ELF-1 (cell line): ENCODE data around the gene ZNF750.

Experiments used
- DNase-seq: peaks from one replicate; pipeline ENCODE4 v3.0.0-alpha.2; 2016; ENCODE audit warnings: low read depth, low spot score

Gene ZNF750

DNA sequence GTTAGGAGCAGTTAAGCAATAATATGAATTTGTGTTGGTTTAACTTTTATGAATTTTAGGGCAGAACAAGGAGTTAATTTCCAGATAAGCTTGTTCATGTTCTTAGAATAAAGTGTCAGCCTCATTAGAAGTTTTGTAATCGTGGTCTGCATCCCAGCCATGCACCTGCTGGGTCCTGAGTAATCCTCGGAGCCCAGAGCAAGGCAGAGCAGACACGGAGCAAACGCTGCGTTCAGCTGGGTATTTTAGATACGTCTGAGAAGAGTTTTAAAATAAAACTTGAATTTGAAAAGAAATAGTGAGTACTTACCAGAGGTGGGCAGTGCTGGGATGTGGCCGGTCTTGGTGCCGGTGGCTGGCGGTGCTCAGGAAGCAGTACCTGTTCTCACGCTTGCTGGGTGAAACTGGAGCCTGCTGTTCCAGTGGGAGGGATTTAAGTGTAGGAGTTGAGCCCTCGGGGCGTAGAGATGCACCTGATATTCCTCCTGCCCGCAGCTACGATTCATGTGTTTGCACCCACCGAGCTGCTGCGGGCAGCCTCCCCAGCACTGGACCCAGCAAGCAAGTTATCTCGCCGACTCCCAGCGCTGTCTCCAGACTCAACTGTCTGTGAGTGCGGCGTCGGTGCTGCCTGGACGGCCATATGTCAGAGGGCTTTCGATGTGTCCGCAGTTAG is at the start of gene ZNF750:
TSS of gene ZNF750 (minus strand) at position 406 of the 676 bp plus-strand sequence. CDS start 7,568 bp downstream, outside the sequence.
- DNase-seq = peak; percentile 83

DNA sequence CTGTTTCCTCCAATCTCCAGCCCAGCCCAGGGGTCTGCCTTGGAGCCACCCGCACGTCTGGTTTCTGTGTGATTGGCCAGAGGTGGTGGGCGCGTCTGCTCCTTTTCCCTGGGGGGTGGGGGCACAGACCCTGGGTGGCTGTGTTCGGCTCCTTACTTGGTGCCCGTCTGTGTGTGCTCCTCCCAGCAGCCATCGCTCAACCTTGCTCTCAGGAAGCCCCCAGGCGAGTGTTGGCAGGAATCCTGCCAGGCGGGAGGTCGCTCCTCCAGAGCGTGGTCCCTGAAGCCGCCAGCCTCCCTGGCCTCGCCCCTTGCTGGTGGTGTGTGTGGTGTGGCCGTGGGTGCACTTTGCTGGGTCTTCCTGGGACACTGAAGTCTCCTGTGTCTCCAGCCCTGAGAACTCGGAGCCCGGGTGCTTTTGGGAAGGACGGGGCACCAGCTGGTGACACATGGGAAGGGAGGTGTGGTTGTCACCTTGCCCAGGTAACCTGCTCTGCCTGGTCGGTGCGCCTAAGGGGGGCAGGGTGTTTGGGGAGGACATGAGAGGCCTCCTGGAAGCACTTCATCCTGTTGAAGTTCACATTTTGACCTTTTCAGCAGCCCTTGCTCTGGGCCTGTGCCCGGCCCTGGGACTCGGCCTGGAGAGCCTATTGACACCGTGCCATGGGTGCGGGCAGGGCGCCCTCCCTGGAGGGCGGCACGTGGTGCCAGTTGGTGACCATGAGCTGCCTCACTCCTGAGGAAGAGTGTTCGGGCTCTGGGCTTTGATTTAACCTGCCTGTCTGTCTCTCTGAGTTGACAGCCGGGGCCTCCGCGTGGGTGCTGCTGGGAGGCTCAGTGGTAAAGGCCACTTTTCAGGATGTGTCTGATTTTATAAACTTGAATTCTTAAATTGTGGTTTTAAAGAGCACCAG is 49.0 kb upstream of the ZNF750 start:
- DNase-seq = peak; percentile 82

DNA sequence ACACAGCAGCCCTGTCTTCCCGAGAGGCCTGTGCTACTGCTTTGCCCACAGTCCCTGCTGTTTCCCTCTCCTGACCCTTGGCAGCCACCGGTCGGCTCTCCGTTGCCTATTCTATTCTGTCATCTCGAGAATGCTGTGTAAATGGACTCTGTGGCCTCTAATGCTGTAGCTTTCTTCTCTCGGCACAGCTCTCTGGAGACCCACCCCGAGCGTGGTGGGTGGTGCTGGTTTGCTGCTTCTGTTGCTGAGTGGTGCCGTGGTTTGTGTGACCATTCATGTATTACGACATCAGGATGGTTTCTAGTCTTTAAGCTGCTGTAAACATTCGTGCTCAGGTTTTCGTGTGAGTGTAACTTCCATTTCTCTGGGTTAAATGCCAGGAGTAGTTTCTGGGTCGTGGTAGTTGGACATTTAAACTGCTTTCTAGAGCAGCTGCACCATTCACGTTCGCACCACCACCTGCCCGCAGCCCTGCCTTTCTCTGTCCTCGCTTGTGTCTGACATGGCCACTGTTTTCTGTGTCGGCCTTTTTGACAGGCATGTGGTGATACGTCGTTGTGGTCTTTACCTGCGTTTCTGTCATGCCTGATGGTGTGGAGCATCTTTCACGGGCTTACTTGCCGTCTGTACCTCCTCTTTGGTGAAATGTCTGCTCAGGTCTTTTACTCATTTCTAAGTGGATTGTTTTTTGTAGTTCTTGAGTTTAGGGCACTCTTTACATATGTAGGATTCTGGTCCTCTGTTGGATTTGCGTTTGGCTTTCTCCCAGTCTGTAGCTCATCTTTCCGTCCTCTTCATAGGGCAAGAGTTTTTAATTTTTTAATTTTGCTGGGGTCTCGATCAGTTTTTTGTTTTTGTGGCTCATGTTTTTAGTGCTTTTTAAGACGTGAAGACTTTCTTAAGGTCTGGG is 47.7 kb upstream of the ZNF750 start:
- no peak for DNase-seq

DNA sequence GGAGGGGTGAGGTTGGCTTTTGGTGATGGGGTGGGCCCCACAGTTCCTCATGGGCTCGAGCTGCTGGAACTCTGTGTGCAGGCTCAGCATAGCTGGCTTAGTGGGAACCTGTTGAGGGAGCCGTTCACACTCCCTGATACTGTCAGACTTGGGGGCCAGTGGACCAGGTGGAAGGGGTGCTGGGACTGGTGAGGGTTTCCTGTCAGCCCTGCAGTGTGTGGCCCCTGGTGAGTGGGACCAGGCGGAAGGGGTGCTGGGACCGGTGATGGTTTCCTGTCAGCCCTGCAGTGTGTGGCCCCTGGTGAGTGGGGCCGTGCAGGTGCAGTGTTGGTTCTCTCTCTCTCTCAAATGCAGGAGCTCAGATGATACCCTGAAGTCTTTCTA is 45.1 kb upstream of the ZNF750 start:
- DNase-seq = no peak

DNA sequence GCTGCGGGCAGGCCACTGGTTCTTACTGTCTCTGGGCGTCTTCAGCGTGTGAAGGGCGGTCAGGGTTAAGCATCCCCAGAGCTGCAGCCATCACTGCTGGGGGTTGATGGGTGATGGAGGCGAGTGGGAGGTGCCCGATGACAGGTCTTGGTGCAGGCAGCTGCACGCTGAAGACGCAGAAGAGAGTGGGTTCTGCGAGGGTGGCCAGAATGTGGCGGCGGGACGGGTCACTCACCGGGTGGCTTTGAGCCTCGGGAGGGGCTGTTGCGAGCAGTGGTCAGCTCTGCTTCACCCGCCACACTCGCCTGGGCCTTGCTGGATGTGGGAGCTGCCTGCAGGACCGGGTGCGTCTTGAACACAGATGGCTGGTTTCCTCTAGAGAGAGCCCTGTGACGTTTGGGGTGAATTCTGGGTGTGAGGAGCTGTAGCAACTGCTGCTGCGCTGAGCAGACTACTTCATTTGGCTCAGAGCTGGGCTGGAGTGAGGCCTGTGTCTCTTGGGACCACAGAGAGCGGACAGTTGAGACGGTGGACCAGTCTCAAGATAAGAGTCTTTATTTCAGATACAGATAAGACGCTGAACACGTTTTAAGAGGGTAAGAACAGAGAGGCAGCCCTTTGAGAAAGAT is 44.6 kb upstream of the ZNF750 start:
- no peak for DNase-seq

DNA sequence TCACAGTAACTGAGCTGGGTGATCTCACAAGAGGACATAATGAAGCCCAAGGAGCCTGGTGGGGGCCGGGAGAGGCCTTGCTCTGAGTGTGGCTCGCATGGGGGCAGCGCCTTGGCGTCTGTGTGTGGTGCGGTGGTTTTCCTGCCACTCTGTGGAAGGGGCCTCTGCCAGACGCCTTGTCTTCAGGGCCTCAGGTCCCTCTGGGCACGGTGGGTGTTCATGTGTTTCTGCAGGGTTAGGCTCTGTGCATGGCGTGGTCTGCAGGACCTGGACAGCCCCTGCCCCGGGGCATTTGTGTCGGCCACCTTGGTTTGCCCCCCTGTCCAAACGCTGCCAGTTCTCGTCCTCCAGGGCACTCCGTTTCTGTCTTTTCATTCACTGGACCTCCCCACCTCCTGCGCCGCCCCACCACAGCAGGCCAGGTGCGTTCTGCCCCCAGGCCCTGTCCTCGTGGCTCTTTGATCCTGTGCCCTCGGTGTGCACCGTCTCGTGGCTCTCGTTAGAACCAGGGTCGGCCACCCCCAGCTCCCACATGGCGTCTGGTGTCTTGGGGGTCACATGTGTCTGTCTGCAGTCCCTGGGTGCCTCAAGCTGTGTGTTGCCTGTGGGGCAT is 43.7 kb upstream of the ZNF750 start:
- DNase-seq = no peak

DNA sequence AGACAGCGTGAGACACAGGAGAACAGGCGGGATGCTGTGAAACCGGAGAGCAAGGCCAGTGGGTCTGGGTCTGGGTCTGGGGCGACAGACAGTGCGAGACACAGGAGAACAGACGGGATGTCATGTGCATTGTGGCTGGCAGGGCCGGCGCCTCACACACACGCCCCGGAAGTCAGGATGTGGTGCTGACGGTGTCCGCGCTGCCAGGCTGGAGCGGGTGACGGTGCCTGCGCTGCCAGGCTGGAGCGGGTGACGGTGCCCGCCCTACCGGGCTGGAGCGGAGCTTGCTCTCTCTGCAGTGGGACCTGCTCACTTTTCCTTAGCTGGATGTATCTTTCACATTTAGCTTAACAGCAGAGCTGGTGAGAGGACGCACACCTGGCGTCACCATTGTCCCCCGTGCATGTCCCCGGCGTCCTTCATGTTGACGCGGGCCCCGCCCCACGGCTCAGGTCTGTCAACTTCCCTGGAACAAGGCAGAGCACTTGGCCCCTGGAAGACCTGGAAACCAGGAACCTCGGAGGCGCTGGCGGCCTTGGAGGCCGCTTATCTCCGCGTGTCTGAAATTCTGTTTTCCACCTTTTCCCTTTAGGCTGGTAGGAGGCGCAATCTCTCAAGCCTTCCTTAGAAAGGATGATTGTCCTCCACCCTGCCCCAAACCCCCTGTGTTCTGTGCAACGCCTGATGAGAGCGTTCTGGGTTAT is 43.0 kb upstream of the ZNF750 start:
- peak; percentile 56 for DNase-seq

DNA sequence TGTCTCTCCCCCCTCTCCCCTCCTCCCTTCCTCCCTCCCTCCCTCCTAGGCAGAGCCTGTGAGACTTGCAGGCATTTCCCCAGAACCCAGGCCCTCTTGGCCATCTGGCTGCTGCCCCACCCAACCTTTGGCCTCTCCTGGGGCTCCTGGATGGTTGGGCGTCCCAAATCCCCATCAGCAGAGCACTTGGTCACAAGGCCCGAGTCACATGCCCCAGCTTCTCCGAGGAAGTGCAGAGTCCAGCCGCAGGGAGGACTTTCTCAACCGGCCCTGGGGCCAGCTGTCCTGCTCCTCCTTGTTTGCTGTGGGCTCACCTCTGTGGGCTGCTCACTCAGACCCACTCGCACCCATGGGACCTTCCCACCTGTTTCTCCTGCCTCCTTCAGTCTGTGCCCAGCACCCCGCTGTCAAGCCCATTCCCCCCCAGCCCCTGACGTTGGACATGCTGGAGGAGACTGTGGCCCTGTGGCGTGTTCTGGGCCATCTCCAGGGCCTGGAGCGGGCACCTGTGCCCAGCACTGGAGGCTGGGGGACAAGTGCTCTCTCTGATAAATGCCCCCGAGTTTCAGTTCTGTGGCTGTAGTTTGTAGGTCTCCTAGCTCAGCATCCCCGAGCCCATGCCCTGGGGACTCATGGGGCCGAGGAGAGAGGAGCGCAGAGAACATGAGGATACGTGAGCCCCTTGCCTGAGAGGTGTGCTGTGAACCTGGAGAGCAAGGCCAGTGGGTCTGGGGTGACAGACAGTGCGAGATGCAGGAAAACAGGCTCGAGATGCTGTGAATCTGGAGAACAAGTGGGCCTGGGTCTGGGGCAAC is 42.3 kb upstream of the ZNF750 start:
- peak; percentile 65 for DNase-seq

DNA sequence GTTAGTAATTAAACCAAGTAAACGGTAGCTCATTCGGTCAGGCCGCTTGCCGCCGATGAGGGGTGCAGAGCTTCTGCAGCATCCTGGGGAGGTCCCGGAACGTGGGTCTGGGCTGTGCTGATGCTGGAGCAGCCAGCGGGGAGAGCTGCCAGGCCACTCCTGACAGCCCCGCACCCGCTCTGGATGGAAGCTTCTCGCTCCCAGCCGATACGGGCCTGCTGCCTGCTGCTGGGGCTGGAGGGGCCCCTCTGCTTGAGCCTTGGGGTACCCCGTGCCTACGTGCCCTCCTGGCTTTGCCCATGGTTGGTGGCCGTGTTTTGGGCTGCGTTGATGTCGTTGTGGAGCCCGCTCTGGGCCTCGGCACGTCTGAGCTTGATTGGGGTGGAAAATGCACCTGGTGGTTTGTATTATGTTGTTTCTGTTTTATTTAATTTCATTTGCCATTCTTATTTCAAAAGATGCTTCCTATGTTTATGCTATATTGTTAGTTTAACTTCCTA is 41.6 kb upstream of the ZNF750 start:
- DNase-seq = no peak

DNA sequence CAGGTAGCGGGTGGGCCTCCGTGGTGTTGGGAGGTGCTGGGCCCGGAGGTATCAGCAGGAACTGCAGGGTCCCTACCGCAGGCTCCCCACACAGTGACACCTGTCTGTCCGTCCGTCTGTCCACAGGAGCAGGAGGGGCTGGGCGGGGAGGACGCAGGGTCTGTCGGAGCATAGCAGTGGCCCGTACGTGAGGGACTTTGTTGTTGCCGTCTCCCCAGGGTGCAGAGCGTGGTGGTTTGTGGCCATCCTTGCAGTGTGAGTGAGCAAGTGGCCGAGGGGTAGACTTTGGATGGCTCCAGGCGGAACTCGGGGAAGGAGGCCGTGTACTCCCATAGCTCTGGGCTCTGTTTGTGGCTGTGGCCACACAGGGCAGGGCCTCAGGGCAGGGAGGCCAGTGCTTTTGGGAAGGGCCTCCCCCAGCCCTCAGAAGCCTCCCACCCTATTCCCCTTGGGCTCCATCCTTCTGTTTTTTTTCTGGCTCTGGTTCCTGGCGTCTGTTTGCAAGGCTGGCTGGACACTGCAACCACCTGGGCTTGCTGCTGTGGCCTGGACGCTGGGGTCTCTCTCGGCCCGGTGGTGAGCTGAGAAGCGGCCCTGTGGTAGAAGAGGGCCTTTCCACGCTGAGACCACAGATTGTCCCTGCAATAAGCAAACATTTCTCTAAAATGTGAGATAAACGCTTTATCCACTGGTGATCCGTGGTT is 41.0 kb upstream of the ZNF750 start:
- no peak for DNase-seq

DNA sequence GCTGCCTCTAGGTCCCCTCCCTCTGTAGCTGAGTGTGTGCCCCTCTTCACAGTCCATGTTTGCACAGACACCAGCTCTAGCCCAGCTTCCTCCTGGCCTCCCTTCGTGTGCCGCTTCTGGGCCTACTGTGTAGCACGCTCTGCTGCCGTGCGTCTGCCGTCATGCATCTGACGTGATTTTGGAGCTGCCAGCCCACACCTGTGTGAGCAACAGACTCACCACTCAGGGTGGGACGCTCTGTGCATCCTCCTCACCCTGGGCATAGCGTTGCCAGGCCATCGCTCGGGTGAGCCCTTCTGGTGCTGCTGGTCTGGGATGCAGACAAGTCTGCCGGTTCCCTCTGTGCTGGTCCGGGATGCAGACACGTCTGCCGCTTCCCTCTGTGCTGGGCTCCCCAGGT is 39.4 kb upstream of the ZNF750 start:
- no peak for DNase-seq

DNA sequence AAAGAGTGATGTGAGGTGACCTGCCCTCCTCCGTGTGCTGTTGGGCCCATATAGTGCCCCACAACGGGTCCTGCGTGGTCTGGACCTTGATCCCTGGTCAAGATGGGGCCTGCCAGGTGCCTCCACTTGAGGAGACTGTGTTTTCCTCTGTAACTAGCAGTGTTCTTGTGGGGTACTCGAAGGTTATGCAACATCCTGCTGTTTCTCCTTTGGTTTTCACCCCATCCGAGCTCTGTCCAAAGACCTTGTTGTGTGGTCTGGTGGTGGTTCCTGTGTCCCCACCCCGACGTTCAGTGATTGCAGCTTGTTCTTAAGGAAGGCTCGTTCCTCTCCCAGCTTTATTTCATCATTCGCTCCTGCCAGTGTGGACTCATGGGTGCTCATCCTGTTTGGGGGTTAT is 38.7 kb upstream of the ZNF750 start:
- no peak for DNase-seq

DNA sequence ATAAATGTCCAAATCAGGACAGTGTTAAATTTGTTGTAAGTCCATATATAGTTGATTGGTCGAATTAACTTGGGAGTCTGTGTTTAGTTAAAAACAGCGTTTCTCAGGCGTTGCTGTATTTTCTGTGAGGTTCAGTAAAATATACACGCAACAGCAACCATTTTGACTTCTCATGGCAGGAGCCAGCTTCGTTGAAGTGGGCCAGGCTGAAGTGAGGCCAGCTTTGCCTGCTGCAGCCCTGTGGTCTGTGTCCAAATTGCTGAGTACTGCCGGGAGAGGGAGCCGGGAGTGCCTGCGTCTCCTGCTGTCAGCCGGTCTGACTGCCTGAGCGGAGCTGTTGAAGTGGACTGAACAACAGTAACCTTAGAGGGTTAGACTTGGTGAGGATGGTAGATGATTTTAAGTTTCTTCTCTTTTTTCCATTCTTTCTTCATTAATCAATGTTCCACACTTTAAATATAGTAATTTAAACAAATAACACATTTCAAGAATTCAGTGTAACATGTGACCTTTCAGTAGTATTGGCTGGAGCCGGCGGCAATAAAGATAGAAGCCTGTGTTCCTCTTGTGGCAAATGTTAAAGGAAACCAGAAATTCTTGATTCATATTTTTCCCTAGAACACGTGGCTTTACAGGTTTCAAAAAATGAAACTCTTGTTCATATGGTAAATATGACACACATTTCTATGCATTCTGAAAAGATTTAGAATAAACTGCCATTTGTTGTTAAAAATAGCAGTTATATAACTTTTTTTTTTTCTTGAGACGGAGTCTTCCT is 37.0 kb upstream of the ZNF750 start:
- peak; percentile 88 for DNase-seq

DNA sequence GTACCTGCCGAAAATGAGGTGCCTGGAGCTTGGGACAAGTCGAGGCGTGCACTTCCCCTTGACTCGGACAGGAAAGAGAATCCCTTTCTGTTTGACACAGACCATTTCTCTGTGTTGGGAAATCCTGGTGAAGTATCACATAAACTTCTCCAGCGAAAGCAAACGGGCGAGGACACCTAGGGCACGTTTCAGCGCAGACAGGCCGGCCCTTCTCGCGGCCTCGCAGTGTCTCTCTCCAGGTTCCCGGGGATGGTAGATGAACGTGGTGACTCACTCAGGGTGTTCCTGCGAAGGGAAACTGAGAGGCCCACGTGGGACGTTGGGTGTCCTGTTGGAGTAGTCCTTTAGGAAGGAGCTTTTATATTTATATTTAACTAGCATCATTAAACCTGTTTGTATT is 36.3 kb upstream of the ZNF750 start:
- peak; percentile 58 for DNase-seq

DNA sequence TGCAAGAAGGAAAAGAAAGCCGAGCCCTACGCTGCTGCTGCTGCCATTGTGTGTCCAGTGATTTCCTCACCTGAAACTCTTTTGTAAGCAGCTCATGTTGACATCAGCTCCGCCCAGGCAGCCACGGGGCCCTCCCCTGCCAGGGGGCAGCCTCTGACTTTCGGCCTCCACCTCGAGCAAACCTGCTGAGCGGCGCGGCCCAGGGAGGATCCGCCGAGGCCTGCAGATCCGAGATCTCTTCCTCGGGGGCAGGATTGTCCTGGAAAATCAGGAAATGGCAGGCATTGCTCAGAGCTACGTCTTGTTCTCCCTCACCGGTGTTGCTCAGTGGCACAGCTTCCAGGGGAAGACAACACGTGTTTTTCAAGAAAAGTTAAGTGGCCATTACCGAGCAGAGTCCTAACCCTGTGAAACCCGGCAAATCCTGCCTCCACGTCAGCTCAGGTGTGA is 35.6 kb upstream of the ZNF750 start:
- DNase-seq = peak; percentile 93

DNA sequence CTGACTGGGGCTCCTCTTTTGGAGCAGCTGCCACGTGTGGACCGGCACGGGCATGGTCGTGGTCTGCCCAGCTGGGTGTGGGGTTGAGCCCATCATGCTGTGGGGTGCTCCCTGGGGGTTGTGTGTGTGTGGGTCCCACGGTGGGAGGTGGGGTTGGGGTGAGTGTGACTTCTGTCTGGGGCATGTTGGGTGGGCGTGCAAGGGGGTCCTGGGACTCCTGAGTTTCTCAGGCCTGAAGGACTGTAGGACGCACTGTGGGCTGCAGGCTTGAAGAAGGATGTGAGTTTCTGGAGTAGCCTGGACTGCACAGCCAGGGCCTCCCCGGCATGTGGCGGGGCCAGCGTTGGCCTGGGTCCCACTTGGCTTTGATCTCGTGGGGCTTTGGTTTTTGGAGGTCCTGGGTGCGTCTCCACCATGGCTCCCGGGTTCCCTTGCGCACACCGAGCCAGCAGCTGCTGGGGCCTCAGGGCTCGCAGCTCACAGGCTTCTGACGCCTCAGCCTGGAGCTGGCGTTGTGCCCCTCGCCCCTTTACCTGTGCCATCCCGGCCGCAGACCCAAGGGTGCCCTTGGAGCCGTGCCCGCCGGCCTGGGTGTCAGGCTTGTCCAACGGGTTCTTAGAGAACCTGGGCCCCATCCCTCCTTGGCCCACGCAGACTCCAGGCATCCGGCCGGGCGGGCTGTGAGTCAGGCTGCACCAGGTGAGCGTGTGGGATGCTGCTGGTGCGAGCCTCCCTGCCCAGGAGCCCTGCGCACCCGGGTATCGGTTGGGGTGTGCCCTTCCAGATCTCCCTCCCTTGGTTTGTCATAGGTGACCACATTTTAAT is 34.4 kb upstream of the ZNF750 start:
- DNase-seq = no peak

DNA sequence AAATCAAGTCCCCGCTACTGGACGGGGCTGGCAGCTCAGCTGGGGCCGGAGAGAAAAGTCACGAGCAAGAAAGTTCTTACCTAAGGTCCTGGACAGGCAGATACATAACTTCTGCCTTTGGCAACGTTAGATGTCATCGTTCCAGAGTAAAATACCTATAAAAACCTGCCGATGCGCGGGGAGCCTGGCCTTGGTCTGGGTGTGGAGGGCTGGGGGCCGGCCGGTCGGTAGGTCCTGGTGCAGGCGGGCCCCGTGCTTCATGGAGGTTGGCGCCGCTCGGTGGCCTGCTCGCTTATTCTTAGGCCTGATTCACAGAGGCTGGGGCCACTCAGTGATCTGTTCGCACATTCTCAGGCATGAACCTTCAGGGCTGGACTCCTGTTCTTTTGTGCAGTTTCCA is 33.7 kb upstream of the ZNF750 start:
- DNase-seq = no peak
